NOMO-1 treated with dmso at 0.1 percent for 144 hours (cell line): Measurements from ENCODE around the gene PTPRD.

Experiments
- DNase-seq: peaks from one replicate; lab custom pipeline; 2025; ENCODE audit not compliant: unreplicated experiment; lab: John Stamatoyannopoulos, UW

The PTPRD gene

DNA sequence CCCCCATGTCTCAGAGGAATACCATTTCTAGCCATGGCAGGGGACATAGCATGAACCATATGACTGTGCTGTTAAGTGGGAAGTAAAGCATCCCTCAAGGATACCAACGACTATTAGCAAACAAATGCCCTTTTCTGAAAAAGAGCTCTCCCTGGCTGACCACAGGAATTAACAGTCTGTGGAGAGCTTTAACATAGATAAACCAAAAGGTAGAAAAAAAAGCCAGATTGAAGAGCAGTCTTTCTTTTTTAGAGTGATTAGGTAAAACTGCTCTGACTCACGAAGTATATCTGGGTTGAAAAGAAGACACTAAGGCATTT is 2280.5 kb downstream of the PTPRD start:
- no peak for DNase-seq

DNA sequence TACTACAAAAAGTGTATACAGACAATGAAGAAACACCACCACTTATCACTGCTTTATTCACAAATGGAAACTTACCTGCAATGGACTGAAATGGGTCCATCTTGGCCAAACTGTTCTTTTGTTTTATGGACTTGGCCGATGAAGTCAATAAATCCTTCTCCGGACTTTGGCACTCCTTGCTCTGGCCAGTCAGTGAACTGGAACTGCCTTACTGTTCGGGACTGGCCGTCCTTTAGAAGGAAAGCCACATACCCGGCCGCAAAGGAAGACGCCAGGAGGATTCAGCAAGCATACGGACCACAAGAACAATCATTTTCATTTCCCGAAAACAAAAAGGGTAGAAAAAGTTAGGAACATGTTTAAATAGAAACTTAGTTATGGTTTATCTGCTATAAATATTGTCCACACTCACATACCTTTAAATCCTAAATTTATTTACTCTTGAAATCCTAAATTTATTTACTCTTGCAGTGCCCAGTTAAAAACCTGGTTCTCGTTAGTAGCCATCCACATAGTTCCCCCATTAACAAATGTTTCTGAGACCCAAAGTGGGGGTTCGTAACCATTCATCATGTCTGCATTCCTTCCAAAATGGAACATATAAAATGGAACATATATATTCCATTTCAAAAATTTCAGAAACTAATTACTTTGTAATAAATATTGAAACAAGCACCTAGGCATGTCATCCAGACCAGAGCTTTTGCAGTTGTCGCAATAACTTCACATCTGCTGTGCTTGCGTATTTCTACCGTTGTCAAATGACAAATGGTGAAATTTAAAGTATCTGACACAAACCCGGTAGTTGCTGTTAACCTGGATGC is 2281.1 kb downstream of the PTPRD start:
- DNase-seq = no peak

DNA sequence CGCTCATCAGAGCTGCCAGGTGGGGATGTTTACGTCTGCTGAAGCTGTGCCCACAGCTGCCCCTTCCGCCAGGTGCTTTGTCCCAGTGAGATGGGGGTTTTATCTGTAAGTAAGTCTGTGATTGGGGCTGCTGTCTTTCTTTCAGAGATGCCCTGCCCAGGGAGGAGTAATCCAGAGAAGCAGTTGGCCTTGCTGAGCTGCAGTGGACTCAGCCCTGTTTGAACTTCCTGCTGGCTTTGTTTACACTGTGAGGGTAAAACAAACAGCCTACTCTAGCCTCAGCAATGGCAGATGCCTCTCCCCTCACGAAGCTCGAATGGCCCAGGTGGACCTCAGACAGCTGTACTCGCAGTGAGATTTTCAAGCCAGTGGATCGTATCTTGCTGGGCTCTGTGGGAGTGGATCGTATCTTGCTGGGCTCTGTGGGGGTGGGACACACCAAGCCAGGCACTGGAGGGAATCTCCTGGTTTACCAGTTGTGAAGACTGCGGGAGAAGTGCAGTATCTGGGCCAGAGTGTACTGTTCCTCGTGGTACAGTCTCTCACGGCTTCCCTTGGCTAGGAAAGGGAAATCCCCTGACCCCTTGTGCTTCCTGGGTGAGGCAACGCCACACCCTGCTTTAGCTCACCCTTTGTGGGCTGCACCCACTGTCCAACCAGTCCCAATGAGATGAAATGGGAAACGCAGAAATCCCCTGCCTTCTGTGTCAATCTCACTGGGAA is 2283.1 kb downstream of the PTPRD start:
- DNase-seq = no peak

DNA sequence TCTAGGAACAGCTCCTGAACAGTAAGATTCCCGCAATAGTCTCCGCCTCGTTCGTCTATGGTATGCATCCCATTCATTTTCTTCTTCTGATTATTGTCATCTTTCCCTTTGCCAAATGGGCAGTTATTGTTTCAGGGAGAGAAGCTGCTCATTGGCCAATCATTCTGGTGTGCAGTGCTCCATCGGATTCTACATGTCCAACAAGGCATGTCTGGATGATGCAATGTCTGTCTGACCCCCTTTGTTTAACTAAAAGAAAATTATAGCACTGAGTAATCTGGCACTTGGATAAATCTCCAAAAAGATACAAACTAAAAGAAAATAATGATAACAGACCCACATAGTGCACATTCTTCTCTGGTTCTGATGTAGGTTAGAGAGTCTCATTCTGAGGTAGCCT is 2297.6 kb downstream of the PTPRD start:
- DNase-seq = no peak

- no peak for DNase-seq
These were observed 2303.5 kb downstream of the PTPRD start for GRCh38 chr9:8309258-8309657.

DNA sequence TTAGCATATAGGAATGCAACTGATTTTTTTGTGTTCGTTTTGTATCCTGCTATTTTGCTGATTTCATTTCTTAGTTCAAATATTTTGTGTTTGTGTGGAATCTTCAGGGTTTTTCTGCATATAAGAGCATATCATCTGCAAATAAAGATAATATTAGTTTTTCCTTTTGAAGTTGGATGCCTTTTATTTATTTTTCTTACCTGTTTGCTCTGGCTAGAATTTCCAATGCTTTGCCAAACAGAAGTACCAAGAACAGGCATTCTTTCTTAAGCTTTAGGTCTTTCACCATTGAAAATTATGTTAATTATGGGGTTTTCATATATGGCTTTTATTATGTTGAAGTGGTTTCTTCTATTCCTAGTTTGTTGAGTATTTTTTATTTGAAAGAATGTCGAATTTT is 2308.1 kb downstream of the PTPRD start:
- DNase-seq = no peak

DNA sequence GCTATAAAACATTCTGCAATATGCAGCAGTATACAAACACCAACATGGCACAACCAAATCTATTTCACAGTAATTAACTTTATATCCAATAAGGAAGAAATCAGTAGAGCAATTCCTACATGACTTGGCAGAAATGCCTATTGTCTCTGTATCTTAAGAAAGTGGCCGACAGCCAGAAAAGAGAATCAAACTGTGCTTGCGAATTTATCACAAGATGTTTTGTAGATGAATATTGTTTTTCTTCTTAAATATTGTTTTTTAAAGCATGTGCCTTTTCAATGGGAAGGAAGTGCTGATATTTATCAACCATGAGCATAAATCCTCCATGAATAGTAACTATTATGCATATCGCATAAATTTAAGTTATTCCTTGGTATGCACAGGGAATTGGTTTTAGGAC is 2311.5 kb downstream of the PTPRD start:
- no peak for DNase-seq

- DNase-seq = no peak
These were observed 2315.8 kb downstream of the PTPRD start for GRCh38 chr9:8297047-8297446.

- no peak for DNase-seq
These were observed 2320.1 kb downstream of the PTPRD start for GRCh38 chr9:8292657-8293056.

GRCh38 chr9:8289681-8290080 is 2323.1 kb downstream of the PTPRD start:
- DNase-seq = no peak

DNA sequence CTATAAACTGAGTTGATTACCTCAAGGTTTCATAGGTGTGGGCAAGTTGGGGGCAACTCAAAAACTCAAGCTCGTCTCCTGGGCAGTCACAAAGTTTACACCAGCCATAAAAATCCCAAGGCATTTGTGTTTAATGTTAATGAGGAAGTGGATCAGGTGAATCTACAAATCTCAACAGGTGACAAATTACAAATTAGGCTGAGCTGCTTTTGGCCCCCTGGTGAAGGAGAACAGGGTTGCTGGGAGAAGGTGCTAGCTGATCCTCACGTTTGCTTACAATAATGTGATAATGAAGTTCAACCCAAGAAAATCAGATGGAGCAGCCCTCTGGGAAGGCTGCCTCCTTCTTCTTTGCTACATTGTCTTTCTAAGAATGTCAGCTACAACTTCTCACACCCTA is 2324.8 kb downstream of the PTPRD start:
- DNase-seq = no peak

DNA sequence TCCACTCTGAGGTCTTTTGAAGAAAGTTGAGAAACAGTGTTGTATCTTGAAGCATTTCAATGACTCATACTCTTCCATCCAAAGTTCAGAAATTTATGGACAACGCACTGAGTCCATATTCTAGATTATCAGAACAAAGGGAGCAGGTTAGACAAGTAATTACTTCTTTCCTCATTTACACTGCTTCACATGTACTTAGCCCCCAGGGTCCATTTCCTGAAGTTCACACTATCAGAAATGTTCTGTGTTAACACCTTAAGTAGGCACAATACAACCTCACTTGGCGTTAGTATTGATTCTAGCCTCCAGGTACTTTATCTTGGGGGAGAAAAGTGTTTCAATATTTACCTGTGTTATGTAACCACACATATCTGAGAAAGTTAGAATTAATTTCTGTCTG is 2325.3 kb downstream of the PTPRD start:
- no peak for DNase-seq

GRCh38 chr9:8284884-8285283 is 2327.9 kb downstream of the PTPRD start:
- no peak for DNase-seq

- DNase-seq = no peak
These were observed 2330.3 kb downstream of the PTPRD start for GRCh38 chr9:8282535-8282934.

DNA sequence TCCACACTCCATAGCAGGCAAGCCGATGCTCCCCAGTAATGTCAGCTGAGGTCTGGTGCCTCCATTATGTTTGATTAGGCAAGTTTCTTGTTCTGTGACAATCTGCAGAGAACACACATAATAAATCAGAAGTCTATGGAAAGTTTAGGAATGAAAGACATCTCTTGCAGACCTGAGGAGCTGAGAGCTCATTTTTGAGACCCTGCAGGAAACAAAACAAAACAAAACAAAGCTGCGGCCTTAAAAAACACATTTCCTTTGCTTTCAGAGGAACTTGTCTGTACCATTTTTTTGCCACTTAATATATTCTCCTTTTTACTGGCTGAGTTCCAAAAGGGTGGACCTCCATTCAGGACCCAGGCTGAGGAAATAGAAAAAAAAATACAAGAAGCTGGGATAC is 2332.0 kb downstream of the PTPRD start:
- DNase-seq = no peak

DNA sequence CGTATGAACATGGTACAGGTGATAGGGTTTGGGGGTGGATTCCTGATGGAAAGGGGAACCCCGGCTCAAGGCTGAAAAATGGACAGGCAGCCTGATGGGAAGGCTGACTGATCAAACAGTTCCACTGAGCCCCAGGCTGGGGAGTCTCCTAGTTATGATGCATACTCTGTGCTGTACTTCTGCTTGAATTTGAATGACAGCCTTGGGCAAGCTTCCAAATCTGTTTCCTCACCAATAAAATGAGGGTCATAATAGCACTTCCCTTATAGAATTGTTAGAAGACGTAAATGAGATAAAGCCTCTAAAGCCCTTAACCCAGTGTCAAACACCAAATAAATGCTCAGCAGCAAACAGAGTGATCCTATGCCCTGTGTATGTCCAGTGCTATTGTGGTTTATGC is 2334.8 kb downstream of the PTPRD start:
- no peak for DNase-seq

DNA sequence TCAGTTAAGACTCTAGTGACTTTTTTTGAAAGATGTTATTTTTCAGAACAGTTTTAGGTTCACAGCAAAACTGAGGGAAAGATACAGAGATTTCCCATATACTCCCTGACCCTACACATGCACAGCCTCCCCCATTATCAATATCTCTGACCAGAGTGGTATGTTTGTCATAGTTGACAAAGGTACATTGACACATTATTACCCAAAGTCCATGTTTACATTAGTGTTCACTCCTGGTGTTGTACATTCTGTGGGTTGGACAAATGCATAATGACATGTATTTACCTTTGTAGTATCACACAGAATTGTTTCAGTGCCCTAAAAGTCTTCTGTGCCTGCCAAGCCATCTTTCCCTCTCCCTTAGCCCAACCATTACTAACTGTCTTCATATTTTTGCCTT is 2342.6 kb downstream of the PTPRD start:
- DNase-seq = no peak

- no peak for DNase-seq
These were observed 2343.9 kb downstream of the PTPRD start for GRCh38 chr9:8268881-8269280.

DNA sequence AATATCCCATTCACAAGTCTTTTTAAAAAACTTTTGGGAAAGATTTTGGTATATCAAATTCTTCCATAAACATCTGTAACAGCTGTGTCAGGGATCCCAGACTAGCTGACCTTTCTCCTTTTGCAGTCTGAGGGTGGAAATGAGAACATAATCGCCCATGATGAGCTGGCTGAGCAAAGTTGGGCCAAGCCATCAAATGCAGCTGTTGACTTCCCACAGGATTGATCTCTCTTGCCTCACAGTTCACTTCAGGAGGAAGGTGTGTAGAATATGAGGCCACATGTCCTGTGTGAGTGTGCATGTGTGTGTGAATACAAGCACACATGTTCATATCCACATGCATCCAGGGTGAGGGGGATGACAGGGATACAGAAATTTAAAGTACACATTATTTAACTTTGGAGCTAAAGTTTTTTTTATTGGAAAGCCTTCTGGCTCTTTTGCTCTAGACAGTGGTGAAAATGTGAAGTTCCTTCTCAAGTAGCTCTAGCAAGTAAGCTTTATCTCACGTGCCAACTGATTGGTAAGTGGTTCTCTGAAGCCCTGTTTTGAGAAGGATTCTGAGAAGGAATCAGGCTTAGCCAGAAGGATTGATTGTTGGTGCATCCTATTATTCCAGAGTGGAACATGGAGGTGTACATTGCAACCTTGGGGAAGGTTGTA is 2344.5 kb downstream of the PTPRD start:
- no peak for DNase-seq

GRCh38 chr9:8267636-8268035 is 2345.2 kb downstream of the PTPRD start:
- no peak for DNase-seq

GRCh38 chr9:8266861-8267260 is 2345.9 kb downstream of the PTPRD start:
- DNase-seq = no peak

DNA sequence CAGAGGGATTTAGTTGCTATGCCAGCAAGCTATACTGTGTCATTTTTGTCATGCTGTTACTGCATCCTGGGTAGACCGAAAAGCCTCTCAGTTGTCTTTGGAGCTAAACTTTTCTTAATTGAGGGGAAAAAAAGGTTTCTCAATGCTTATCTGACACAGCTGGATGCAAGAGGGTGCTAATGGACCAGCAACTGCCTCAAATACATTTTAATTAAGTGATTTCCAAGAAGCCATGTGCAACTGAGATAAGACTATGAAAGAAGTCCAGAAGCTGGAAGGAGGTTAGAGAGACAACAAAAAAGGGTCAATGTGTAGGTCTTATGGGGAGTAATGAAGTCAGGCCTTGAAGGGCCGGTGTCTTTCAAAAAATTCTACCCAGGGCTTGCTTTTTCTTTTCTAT is 2347.5 kb downstream of the PTPRD start:
- DNase-seq = no peak
